Colonic mucosa (tissue), 4 donors: ENCODE data around the gene SCGB1D2. TPM values are rescaled to one million over a fixed set of nuclear protein-coding genes. Genes with fewer than 3 reads are reported as not detected.

Experiments used
- DNase-seq: peaks from one replicate; pipeline ENCODE4 v3.0.0-alpha.2; 2020
- H3K27ac ChIP-seq: fragments of 200-600 bp; one replicate; pipeline ENCODE4 v1.8.0; 2021
- H3K27me3 ChIP-seq: fragments of 200-600 bp; one replicate; pipeline ENCODE4 v1.8.0; 2021
- H3K36me3 ChIP-seq: fragments of 200-600 bp; one replicate; pipeline ENCODE4 v1.8.0; 2021
- H3K4me1 ChIP-seq: fragments of 200-600 bp; one replicate; pipeline ENCODE4 v1.8.0; 2021; ENCODE audit warnings: mild to moderate bottlenecking
- H3K4me3 ChIP-seq: fragments of 200-600 bp; one replicate; pipeline ENCODE4 v1.8.0; 2021
- H3K9ac ChIP-seq, 2 donors: one replicate each; pipeline ENCODE4 v1.7.0; 2013; ENCODE audit warnings: control low read depth in 2 of 2, low read depth in 2 of 2, low read length in 2 of 2
- H3K9me3 ChIP-seq: fragments of 200-600 bp; one replicate; pipeline ENCODE4 v1.8.0; 2021
- intact Hi-C: fragments of 100-400 bp; cut with DNase I; formaldehyde crosslinking; loops from one replicate; pipeline ENCODE4 v1.14.1; 2022
- total RNA-seq, 2 donors: library from RNA; stranded (reverse); fragmentation: NEBNext Ultra II Directional in 1 of 2; extraction: Animal tissue kit (Norgen Biotek cat#: 25700) in 1 of 2; gene quantifications; one replicate each; pipeline ENCODE4 v1.2.1, GENCODE V29; 2021
- TF ChIP-seq, protein P1 (sequence below): fragments of 200-600 bp; IDR thresholded peaks from one replicate; pipeline ENCODE4 v1.8.0; 2022; ENCODE audit warnings: antibody characterized with exemption, mild to moderate bottlenecking
- donor health status: healthy.
- donor health status: DM: no; HTN: no; CAD: no.
- donor health status: DM: no; HTN: no; CAD: no.

The SCGB1D2 gene
- total RNA-seq, 2 donors from 2014 or later: not detected

DNA sequence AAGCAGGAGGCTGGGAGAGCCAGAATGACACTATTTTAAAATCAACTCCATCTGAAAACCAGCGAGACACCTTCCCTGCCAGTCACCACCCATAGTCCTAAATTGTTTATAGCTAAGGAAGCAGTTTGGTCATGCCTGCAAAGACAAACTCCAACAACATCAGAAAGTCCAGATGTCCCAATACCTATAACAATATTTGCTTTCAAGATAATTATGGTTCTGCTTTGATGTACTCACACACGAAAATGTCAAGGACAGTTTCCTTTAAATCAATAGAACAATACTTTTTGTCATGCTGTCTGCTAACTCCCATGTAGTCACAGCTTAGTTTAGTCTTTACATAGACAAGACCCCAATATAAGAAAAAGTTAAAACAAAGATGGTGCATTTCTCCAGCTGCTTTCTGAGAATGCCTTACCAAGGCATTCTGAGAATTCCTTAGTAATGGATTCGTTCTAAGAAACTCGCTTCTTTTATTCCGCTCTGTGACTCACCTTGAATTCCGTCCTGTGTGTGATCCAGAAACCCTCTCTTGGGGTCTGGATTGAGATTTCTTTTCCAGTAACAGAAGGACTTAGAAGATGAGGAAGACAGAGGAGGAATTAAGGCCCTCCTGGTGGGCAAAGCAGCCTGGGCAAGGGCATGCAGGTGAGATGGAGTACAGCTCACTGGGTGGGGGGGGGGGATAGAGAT is 18.4 kb downstream of the SCGB1D2 start:
- Histone ChIP-seq H3K9ac (no peak overlapping the region), H3K27me3 (no peaks in the 10 kb centered on the region), H3K27ac (no peak overlapping the region), H3K9me3 (no peaks in the 10 kb centered on the region), H3K4me3 (no peak overlapping the region), H3K4me1 (no peaks in the 10 kb centered on the region), H3K36me3 (no peaks in the 10 kb centered on the region)
- TF ChIP-seq, protein P1, sequence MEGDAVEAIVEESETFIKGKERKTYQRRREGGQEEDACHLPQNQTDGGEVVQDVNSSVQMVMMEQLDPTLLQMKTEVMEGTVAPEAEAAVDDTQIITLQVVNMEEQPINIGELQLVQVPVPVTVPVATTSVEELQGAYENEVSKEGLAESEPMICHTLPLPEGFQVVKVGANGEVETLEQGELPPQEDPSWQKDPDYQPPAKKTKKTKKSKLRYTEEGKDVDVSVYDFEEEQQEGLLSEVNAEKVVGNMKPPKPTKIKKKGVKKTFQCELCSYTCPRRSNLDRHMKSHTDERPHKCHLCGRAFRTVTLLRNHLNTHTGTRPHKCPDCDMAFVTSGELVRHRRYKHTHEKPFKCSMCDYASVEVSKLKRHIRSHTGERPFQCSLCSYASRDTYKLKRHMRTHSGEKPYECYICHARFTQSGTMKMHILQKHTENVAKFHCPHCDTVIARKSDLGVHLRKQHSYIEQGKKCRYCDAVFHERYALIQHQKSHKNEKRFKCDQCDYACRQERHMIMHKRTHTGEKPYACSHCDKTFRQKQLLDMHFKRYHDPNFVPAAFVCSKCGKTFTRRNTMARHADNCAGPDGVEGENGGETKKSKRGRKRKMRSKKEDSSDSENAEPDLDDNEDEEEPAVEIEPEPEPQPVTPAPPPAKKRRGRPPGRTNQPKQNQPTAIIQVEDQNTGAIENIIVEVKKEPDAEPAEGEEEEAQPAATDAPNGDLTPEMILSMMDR: no peak
- no peak for DNase-seq
- intact Hi-C loops: no loop called here

DNA sequence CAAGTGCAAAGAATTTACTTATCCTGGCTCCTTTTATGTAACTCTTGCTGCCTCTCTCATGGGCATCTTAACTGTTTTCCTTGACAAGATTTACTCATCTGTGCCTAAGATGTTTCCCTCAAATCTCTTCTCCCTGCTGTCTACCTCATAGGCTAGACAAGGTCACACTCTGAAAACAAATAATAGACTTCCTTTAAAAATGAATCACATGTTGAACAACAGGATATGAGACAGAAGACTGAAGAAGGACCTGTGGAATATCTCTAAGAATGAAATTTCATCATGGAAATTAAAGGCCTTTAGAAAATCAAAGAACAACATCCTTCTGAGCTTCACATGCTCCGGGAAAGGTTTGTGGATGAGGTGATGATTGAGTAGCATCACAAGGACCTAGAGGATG is 22.0 kb downstream of the SCGB1D2 start:
- intact Hi-C loops: no loop called here
- H3K27me3 ChIP-seq: no peaks in the 10 kb centered on the region

DNA sequence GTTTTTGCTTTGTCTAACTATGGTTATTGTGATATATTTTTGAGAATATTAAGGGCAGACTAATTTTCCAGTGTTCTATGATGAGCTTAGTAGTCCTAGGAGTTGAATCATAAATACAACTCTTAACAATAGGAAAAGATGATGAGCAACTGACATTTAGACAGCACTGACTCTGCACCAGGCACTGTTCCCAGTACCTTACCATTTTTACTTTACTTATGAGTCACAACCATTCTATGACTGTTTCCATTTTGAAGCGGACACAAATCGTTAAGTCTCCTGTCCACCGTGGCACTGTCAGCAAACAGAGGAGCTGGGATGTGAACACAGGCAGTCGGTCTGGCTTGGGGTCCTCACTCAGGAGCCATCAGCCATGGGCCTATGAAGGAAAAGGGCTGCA is 24.5 kb downstream of the SCGB1D2 start:
- Histone ChIP-seq H3K27me3 (no peaks in the 10 kb centered on the region), H3K9ac (no peak overlapping the region), H3K4me1 (no peaks in the 10 kb centered on the region), H3K36me3 (no peaks in the 10 kb centered on the region), H3K9me3 (no peaks in the 10 kb centered on the region), H3K27ac (no peak overlapping the region), H3K4me3 (no peak overlapping the region)
- no peak for DNase-seq
- TF ChIP-seq, protein P1: no peak
- intact Hi-C loops: no loop called here

More for the DNA sequence above, 22.0 kb downstream of the SCGB1D2 start:
- Histone ChIP-seq H3K36me3 (no peaks in the 10 kb centered on the region), H3K4me1 (no peaks in the 10 kb centered on the region), H3K4me3 (no peak overlapping the region), H3K27ac (no peak overlapping the region), H3K9ac (no peak overlapping the region), H3K9me3 (no peaks in the 10 kb centered on the region)
- DNase-seq: no peak
- TF ChIP-seq, protein P1: no peak

- Histone ChIP-seq H3K27me3 (no peaks in the 10 kb centered on the region), H3K36me3 (no peaks in the 10 kb centered on the region), H3K9ac (no peak overlapping the region), H3K27ac (no peak overlapping the region), H3K4me1 (no peaks in the 10 kb centered on the region), H3K9me3 (no peaks in the 10 kb centered on the region), H3K4me3 (no peak overlapping the region)
- TF ChIP-seq, protein P1: no peak
- intact Hi-C loops: no loop called here
- DNase-seq: no peak
Measured at GRCh38 chr11:62267050-62267449, 25.0 kb downstream of the SCGB1D2 start.

DNA sequence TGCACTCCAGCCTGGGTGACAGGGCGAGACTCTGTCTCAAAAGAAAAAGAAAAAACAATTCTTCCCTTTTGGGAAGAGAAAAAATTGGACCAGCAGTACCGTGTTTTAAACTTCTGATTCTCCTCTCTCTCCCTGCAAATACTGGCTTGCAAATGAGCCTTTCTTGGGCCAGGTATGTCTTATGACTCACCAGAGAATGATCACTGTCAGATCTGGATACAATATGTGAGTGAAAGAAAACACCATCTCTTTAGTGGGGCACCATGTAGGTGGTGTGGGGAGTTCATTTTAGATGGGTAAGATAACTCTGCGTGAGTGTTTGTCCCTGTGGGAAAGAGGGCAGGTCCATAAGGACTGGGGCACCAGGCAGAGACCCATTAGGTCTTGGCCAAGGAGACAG is 25.5 kb downstream of the SCGB1D2 start:
- Histone ChIP-seq H3K4me3 (no peak overlapping the region), H3K36me3 (no peaks in the 10 kb centered on the region), H3K4me1 (no peaks in the 10 kb centered on the region), H3K9me3 (no peaks in the 10 kb centered on the region), H3K9ac (no peak overlapping the region), H3K27me3 (no peaks in the 10 kb centered on the region), H3K27ac (no peak overlapping the region)
- TF ChIP-seq, protein P1: no peak
- intact Hi-C loops: no loop called here
- DNase-seq: no peak
